DND-41 (cell line): ENCODE measurements around the gene RABGAP1L.

Experiments
- ATAC-seq: fragments of 200-7000 bp; cut with Tn5 transposase; 3 replicates; pipeline ENCODE4 v1.9.1; 2021; ENCODE audit warnings: low read depth; ENCODE audit not compliant: insufficient read depth
- DNase-seq: peaks from one replicate; pipeline ENCODE4 v3.0.0-alpha.2; 2020
- H2AFZ ChIP-seq: 2 replicates; pipeline ENCODE4 v1.6.0; 2012; ENCODE audit warnings: low read depth, low read length
- H3K27ac ChIP-seq: 2 replicates; pipeline ENCODE4 v1.5.1; 2012; ENCODE audit warnings: low read length, inconsistent platforms
- H3K27me3 ChIP-seq: fragments of 200-600 bp; sonication (generic); 2 replicates; pipeline ENCODE4 v1.6.0; 2012; ENCODE audit warnings: low read length, mild to moderate bottlenecking, inconsistent platforms; ENCODE audit not compliant: insufficient read depth, poor library complexity
- H3K36me3 ChIP-seq: 2 replicates; pipeline ENCODE4 v1.5.1; 2012; ENCODE audit warnings: low read length, inconsistent platforms; ENCODE audit not compliant: insufficient read depth
- H3K4me1 ChIP-seq: 2 replicates; pipeline ENCODE4 v1.5.1; 2012; ENCODE audit warnings: mild to moderate bottlenecking, low read length; ENCODE audit not compliant: insufficient read depth
- H3K4me2 ChIP-seq: 2 replicates; pipeline ENCODE4 v1.6.0; 2012; ENCODE audit warnings: mild to moderate bottlenecking, moderate library complexity, low read length, inconsistent platforms; ENCODE audit not compliant: insufficient read depth
- H3K4me3 ChIP-seq, 2 experiments: fragments of 200-600 bp in 1 of 2; shearing (Covaris generic) in 1 of 2; 2 replicates each; pipeline ENCODE4 v1.5.1; 2012 to 2016; ENCODE audit warnings: inconsistent platforms in 2 of 2, low read length in 2 of 2, mild to moderate bottlenecking in 2 of 2, low read depth in 1 of 2, moderate library complexity in 1 of 2
- H3K79me2 ChIP-seq: 2 replicates; pipeline ENCODE4 v1.6.0; 2012; ENCODE audit warnings: low read length, inconsistent platforms; ENCODE audit not compliant: insufficient read depth
- H3K9ac ChIP-seq: 2 replicates; pipeline ENCODE4 v1.6.0; 2012; ENCODE audit warnings: low read depth, mild to moderate bottlenecking, inconsistent platforms, low read length, moderate library complexity
- H3K9me3 ChIP-seq: 2 replicates; pipeline ENCODE4 v1.5.1; 2012; ENCODE audit warnings: low read length, moderate library complexity, mild to moderate bottlenecking, inconsistent platforms; ENCODE audit not compliant: insufficient read depth, severe bottlenecking
- H4K20me1 ChIP-seq: 2 replicates; pipeline ENCODE4 v1.6.0; 2012; ENCODE audit warnings: low read length; ENCODE audit not compliant: insufficient read depth
- CTCF ChIP-seq: IDR thresholded peaks from 2 replicates; pipeline ENCODE4 v1.5.1; 2012; ENCODE audit warnings: borderline replicate concordance, low read length, moderate library complexity, mild to moderate bottlenecking; ENCODE audit not compliant: poor library complexity, severe bottlenecking; ENCODE audit errors: extremely low read depth
- EZH2 ChIP-seq: IDR thresholded peaks from 3 replicates; pipeline ENCODE4 v1.6.1; 2012; ENCODE audit warnings: borderline replicate concordance, low read depth, mild to moderate bottlenecking, moderate library complexity, low read length, inconsistent platforms; ENCODE audit not compliant: severe bottlenecking

Gene RABGAP1L

DNA sequence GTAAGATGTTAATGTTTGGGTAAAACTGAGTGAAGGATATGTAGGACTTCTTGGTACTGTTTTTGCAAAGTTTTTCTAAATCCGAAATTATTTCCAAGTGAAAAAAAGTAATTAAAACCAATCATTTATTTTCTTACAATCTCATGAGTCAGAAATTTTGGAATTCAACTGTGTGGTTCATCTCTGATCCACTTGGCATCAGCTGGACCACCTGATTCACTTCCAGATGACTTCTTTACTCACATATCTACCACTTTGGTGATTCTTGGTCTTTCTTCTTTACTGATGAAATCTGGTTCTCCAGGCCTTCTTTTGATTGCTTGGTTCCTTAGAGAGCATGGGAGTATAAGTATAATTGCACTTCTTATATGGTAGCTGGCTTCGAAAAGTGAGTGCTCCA is 585.6 kb downstream of the RABGAP1L start:
- no peaks in the 10 kb centered on the region for H3K79me2 ChIP-seq
- DNase-seq = no peak
- H3K27me3 ChIP-seq = no peaks in the 10 kb centered on the region
- H4K20me1 ChIP-seq = no peaks in the 10 kb centered on the region
- H2AFZ ChIP-seq = no peak overlapping the region
- H3K4me3 ChIP-seq = no peak overlapping the region
- H3K9ac ChIP-seq = no peak overlapping the region
- H3K27ac ChIP-seq = no peak overlapping the region
- H3K4me2 ChIP-seq = no peak overlapping the region
- no peak for ATAC-seq
- H3K9me3 ChIP-seq = no peaks in the 10 kb centered on the region
- TF ChIP-seq CTCF (no peak), EZH2 (no peak)
- H3K4me1 ChIP-seq = no peaks in the 10 kb centered on the region
- no peaks in the 10 kb centered on the region for H3K36me3 ChIP-seq

DNA sequence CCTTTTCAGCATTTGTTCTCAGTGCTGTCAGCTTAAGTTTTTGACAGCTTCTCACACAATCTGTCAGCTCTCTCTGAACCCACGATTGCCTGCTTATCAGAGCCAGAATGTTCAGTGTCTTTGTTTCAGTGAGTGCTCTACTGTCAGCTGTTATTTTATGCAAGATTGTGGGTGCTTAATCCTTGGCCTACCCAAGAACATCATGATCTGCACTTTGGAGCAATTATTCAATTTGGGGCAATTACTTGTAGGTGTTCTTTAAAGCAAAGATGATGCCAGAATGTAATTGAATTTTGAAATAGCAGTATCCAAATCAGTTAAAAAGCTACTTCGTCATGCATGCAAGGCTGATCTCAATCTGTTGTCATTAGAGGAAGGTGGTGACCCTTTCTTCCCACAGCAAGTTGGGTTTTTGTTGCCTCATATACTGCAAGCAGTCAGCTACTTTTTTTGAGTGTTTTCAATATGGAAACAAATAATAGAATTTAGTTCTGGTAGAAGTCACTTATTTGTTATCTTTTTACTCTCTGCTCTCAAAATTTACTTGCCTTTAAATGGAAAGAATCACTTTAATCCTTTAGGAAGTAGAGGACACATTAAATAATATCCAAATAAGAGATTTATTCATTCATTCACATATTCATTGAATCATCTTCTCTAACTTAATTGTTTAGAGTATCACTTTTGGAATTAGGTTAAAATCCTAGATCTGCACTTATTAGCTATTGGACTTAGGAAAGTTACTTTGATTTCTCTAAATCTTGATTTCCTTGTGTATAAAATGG is 586.9 kb downstream of the RABGAP1L start:
- H4K20me1 ChIP-seq = no peaks in the 10 kb centered on the region
- no peaks in the 10 kb centered on the region for H3K36me3 ChIP-seq
- DNase-seq (no peak), ATAC-seq (no peak)
- H3K27me3 ChIP-seq = no peaks in the 10 kb centered on the region
- no peak overlapping the region for H3K4me2 ChIP-seq
- H2AFZ ChIP-seq = no peak overlapping the region
- H3K9me3 ChIP-seq = no peaks in the 10 kb centered on the region
- no peak overlapping the region for H3K9ac ChIP-seq
- H3K27ac ChIP-seq = no peak overlapping the region
- H3K4me1 ChIP-seq = no peaks in the 10 kb centered on the region
- no peak overlapping the region for H3K4me3 ChIP-seq
- no peaks in the 10 kb centered on the region for H3K79me2 ChIP-seq
- TF ChIP-seq EZH2 (no peak), CTCF (no peak)

GRCh38 chr1:174747613-174748012 is 588.3 kb downstream of the RABGAP1L start:
- Histone ChIP-seq H3K36me3 (no peaks in the 10 kb centered on the region), H3K27ac (no peak overlapping the region), H3K9me3 (no peaks in the 10 kb centered on the region), H3K4me2 (no peak overlapping the region), H3K27me3 (no peaks in the 10 kb centered on the region), H4K20me1 (no peaks in the 10 kb centered on the region), H3K9ac (no peak overlapping the region), H3K4me1 (no peaks in the 10 kb centered on the region), H3K4me3 (no peak overlapping the region), H3K79me2 (no peaks in the 10 kb centered on the region), H2AFZ (no peak overlapping the region)
- no peak for DNase-seq
- TF ChIP-seq EZH2 (no peak), CTCF (peak; percentile 32)
- ATAC-seq = no peak
